Left lung (tissue), 10 donors: ENCODE measurements around the gene SNX7. TPM values are rescaled to one million over a fixed set of nuclear protein-coding genes. Genes with fewer than 3 reads are reported as not detected.

Experiments
- ATAC-seq: fragments of 200-7000 bp; cut with Tn5 transposase; one replicate; pipeline ENCODE4 v1.9.1; 2020; ENCODE audit warnings: moderate library complexity
- DNase-seq, 4 donors: peaks; one replicate each; pipeline ENCODE4 v3.0.0-alpha.2; 2013 to 2020
- H3K27ac ChIP-seq, 2 donors: fragments of 200-600 bp; sonication (generic) in 1 of 2; one replicate each; pipeline versions ENCODE4 v1.5.0 to v1.8.0; 2020 to 2021
- H3K27me3 ChIP-seq, 2 donors: fragments of 200-600 bp; sonication (generic) in 1 of 2; one replicate each; pipeline versions ENCODE4 v1.5.0 to v1.8.0; 2020 to 2021
- H3K36me3 ChIP-seq, 2 donors: fragments of 200-600 bp; sonication (generic) in 1 of 2; one replicate each; pipeline versions ENCODE4 v1.5.0 to v1.8.0; 2020 to 2021
- H3K4me1 ChIP-seq, 2 donors: fragments of 200-600 bp; one replicate each; pipeline ENCODE4 v1.8.0; 2021
- H3K4me3 ChIP-seq, 2 donors: fragments of 200-600 bp; sonication (generic) in 1 of 2; one replicate each; pipeline versions ENCODE4 v1.5.0 to v1.8.0; 2020 to 2021; ENCODE audit warnings: mild to moderate bottlenecking in 1 of 2
- H3K9me3 ChIP-seq, 2 donors: fragments of 200-600 bp; sonication (generic) in 1 of 2; one replicate each; pipeline versions ENCODE4 v1.5.0 to v1.8.0; 2020 to 2021
- CTCF ChIP-seq, 2 donors: fragments of 200-600 bp; sonication (generic) in 1 of 2; IDR thresholded peaks; one replicate each; pipeline versions ENCODE4 v1.5.0 to v1.8.0; 2021; ENCODE audit warnings: antibody characterized with exemption in 2 of 2
- intact Hi-C, 2 donors: fragments of 100-400 bp; cut with DNase I; formaldehyde crosslinking; loops; one replicate each; pipeline versions ENCODE4 v1.11.2 to v1.14.2; 2022
- polyA plus RNA-seq, 6 donors: library from polyadenylated mRNA; unstranded; fragments of 120-200 nt; gene quantifications; one replicate each; pipeline ENCODE4 v1.2.1, GENCODE V29; 2013; ENCODE audit not compliant: insufficient read length in 6 of 6
- total RNA-seq, 2 donors: library from RNA; stranded (reverse); fragmentation: NEBNext Ultra II Directional; extraction: Animal tissue kit (Norgen Biotek cat#: 25700); gene quantifications; one replicate each; pipeline ENCODE4 v1.2.1, GENCODE V29; 2021
- donor health status: DM: no; HTN: yes; CAD: no.
- donor health status: DM: no; HTN: no; CAD: no.

SNX7 gene
- total and polyA plus RNA-seq, 8 donors: 16.5 to 39.4 (median 32.2) TPM

GRCh38 chr1:98735756-98736155 is 74.2 kb downstream of the SNX7 start:
- TF ChIP-seq CTCF (IDR thresholded peaks at IDR 0.05): no peak
- H3K4me1 ChIP-seq: no peaks in the 10 kb centered on the region

GRCh38 chr1:98737835-98738234 is 76.3 kb downstream of the SNX7 start:
- DNase-seq: no peak

More at GRCh38 chr1:98735756-98736155, 74.2 kb downstream of the SNX7 start:
- Histone ChIP-seq H3K27ac (no peak overlapping the region), H3K36me3 (no peaks in the 10 kb centered on the region), H3K4me3 (no peak overlapping the region), H3K9me3 (no peaks in the 10 kb centered on the region), H3K27me3 (no peaks in the 10 kb centered on the region)
- DNase-seq (no peak), ATAC-seq (no peak)
- intact Hi-C loops: no loop called here

GRCh38 chr1:98739762-98740161 is 78.2 kb downstream of the SNX7 start:
- Histone ChIP-seq H3K4me3 (no peak overlapping the region), H3K27ac (no peak overlapping the region), H3K4me1 (no peaks in the 10 kb centered on the region), H3K27me3 (no peaks in the 10 kb centered on the region), H3K36me3 (no peaks in the 10 kb centered on the region), H3K9me3 (no peaks in the 10 kb centered on the region)
- DNase-seq (no peak), ATAC-seq (no peak)
- TF ChIP-seq CTCF (IDR thresholded peaks at IDR 0.05): no peak
- intact Hi-C loops: no loop called here

More at GRCh38 chr1:98737835-98738234, 76.3 kb downstream of the SNX7 start:
- Histone ChIP-seq H3K4me3 (no peak overlapping the region), H3K9me3 (no peaks in the 10 kb centered on the region), H3K27me3 (no peaks in the 10 kb centered on the region), H3K36me3 (no peaks in the 10 kb centered on the region), H3K27ac (no peak overlapping the region), H3K4me1 (no peaks in the 10 kb centered on the region)
- intact Hi-C loops: no loop called here
- no peak for ATAC-seq
- TF ChIP-seq CTCF (IDR thresholded peaks at IDR 0.05): no peak

GRCh38 chr1:98741164-98741563 is 79.6 kb downstream of the SNX7 start:
- no peak for TF ChIP-seq CTCF (IDR thresholded peaks at IDR 0.05)
- no peaks in the 10 kb centered on the region for H3K36me3 ChIP-seq
- intact Hi-C loops: no loop called here
- no peaks in the 10 kb centered on the region for H3K9me3 ChIP-seq
- H3K27ac ChIP-seq: no peak overlapping the region
- no peak overlapping the region for H3K4me3 ChIP-seq
- H3K4me1 ChIP-seq: no peaks in the 10 kb centered on the region
- no peak for ATAC-seq
- H3K27me3 ChIP-seq: no peaks in the 10 kb centered on the region
- no peak for DNase-seq

DNA sequence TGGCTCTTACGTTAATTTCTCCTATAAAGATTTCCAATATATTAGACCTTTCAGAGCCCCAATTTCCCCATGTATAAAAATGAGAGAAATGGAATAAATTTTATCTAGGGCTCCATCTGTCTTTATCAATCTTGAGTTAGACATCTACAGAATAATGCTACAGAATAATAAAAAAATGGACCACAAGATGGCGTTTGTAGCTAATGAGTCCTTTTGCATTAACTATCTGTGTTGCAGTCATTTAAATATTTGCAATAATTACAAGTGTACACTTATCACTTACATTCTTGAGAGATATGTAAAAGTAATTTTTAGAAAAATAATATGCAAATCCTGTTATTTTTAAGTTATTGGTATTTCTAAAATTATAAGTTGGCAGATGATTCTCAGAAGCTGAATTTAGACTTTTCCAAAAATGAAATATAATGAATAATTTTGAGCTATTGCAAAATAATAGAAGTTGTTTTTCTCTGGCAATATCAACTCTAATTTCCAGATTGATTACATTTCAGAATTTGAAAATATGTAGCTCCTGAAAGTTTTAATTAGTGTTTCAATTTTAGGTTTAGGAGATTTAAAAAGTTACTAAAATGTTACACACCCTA is 87.7 kb downstream of the SNX7 start:
- Histone ChIP-seq H3K9me3 (no peaks in the 10 kb centered on the region), H3K27ac (no peak overlapping the region), H3K27me3 (no peaks in the 10 kb centered on the region), H3K4me1 (no peaks in the 10 kb centered on the region), H3K36me3 (no peaks in the 10 kb centered on the region), H3K4me3 (no peak overlapping the region)
- intact Hi-C loops: no loop called here
- no peak for ATAC-seq
- DNase-seq: peak in 2 of 4 donors; percentile 8 to 11
- peak in 1 of 2 donors; percentile 23 for TF ChIP-seq CTCF (IDR thresholded peaks at IDR 0.05)
